Dermis microvascular lymphatic vessel endothelial cell (primary cell): ENCODE results near the gene NAT9. TPM values are rescaled to one million over a fixed set of nuclear protein-coding genes. Genes with fewer than 3 reads are reported as not detected.

Experiments used
- DNase-seq, 2 donors: peaks; one replicate each; pipeline versions ENCODE4 v3.0.0 to v3.0.0-alpha.2; 2010; ENCODE audit warnings: low read depth in 2 of 2
- total RNA-seq: library from RNA; depleted of rRNA; stranded (reverse); fragments of >200 nt; gene quantifications from 2 replicates; pipeline ENCODE4 v1.2.1, GENCODE V29; 2014

NAT9 gene
- total RNA-seq, 1 donor from 2014 or later: 17.7 TPM

GRCh38 chr17:74746376-74746775 lies 29.8 kb downstream of the NAT9 start:
- DNase-seq: no peak

GRCh38 chr17:74745548-74746177 lies 30.5 kb downstream of the NAT9 start:
- no peak for DNase-seq

DNA sequence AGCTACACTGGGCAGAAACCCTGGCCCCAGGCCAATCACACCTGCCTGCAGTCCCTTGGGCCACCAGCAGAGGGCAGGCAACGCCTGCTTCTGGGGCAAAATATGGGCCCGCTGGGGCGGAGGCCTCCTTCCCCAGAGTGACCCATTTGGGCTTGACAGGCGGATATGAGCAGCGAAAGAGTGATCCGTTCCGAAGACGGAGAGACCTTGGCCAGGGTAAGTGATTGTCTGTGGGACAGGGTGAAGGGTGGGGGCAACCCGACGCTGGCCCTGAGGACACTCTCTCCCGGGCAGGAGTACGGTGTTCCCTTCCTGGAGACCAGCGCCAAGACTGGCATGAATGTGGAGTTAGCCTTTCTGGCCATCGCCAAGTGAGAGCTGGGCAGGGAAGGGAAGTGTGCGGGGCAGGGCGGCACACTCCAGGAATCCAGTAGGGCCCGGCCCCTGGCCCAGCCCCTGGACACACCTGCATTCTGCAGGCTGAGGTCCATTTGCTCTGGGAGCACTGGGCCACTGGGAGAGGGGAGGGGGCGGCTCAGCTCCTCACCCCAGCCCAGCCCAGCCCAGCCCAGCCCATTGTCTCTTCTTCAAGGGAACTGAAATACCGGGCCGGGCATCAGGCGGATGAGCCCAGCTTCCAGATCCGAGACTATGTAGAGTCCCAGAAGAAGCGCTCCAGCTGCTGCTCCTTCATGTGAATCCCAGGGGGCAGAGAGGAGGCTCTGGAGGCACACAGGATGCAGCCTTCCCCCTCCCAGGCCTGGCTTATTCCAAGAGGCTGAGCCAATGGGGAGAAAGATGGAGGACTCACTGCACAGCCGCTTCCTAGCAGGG lies 31.2 kb downstream of the NAT9 start:
- DNase-seq: peak; percentile 27 to 62

GRCh38 chr17:74744349-74744713 lies 31.8 kb downstream of the NAT9 start:
- no peak for DNase-seq

GRCh38 chr17:74743755-74744154 lies 32.4 kb downstream of the NAT9 start:
- DNase-seq: no peak

DNA sequence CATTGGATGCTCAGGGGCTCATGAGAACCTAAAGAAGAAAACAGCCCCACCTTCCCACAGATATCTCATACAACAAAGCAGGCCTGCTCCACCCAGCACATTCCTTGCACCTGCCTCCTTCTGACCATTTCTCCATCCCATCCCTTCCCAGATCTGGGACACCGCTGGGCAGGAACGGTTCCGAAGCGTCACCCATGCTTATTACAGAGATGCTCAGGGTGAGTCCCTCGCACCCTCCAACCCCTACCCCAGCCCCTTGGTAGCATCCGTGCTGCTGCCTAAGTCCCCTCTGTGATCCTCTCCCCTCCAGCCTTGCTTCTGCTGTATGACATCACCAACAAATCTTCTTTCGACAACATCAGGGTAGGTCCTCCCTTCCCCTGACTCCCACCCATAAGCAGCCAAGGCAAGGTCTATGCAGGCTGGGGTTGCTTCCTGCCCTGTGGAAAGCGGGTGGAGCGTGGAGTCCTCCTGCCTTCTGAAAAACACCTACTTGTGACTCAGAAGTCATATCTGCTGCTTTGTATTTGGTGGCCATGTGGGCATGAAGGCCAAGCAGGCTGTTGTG lies 33.1 kb downstream of the NAT9 start:
- no peak for DNase-seq

- DNase-seq: peak in 1 of 2 donors; percentile 43
These were observed 34.0 kb downstream of the NAT9 start for GRCh38 chr17:74742153-74742515.

GRCh38 chr17:74740641-74741387 lies 35.3 kb downstream of the NAT9 start:
- no peak for DNase-seq

DNA sequence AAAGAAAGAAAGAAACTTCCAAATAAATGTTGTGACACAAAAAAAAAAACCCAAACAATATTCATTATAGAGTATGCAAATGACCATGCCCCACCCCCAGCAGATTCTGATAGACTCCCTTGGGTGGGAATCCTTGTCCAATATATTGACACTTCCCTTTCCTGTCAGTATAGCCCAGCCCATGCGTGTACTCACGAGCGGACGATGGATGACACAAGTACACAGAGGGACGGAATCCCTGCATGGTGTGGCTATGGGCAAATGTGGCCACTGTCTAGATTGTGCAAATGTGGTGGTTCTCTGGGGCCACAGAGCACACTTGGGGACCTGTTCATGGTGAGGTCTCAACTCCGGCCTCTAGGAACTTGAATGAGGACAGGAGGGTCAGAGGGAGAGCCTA lies 36.0 kb downstream of the NAT9 start:
- DNase-seq: no peak

- DNase-seq: no peak
These were observed 36.8 kb downstream of the NAT9 start for GRCh38 chr17:74739227-74739831.

DNA sequence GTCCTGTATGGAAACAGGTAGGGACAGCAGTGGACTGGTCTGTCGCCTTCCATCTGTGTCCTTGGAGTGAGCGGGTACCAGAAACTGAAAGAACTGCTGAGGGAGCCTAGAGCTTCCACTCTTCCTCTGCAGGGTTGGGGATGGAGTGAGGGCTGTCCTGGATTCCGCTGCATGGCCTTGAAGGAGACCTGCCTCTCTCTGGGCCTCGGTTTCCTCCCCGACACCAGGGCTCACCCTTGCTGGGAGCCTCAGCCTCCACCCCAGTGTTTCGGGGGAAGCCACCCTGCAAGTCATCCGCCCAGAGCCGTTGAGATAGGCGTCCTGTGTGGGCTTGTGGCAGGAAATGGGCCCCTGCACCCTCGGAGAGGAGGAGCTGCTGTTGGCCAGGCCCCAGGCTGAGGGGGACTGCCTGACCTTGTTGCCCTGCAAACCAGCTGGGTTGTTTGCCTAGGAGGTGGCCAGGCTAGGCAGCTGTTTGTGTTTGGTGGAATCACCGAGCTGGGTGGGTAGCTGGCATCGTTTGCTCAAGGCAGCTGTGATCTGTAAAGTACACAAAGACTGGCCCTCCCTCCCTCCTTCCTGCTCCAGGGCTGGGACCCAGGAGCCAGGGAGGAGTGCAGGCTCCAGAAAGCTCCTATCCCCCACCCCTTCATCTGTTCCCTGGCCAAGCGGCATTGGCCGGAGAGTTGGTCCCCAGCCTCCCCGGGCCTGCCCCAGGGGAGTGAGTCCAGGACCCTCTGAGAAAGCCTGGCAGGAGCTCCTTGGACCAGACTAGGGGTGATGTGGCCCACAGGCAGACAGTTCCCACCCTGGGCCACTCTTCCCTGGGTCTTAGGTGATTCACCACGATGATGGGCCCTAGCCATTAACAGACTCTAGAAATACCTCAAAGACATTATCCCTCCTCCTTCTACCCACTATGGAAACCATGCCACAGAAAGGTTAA lies 37.8 kb downstream of the NAT9 start:
- no peak for DNase-seq

- DNase-seq: no peak
These were observed 38.7 kb downstream of the NAT9 start for GRCh38 chr17:74737299-74738050.

GRCh38 chr17:74736513-74737298 lies 39.4 kb downstream of the NAT9 start, which contains the start of gene RAB37:
Gene RAB37 (plus strand): TSS chr17:74737256. CDS start chr17:74737273, 17 bp downstream.
- DNase-seq: no peak

DNA sequence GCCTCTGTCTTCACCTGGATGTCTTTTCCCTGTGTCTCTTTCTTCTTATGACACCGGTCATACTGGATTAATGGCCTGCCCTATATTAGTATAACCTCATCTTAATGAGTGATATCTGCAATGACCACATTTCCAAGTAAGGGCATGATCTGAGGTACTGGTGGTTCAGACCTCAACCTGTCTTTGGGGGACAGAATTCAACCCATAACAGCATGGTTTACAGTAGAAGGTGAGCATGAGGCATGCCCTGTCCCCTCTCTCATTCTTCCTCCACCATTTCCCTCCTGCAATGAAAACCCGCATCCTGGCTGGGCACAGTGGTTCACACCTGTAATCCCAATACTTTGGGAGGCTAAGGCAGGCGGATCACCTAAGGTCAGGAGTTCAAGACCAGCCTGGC lies 41.9 kb downstream of the NAT9 start:
- no peak for DNase-seq

DNA sequence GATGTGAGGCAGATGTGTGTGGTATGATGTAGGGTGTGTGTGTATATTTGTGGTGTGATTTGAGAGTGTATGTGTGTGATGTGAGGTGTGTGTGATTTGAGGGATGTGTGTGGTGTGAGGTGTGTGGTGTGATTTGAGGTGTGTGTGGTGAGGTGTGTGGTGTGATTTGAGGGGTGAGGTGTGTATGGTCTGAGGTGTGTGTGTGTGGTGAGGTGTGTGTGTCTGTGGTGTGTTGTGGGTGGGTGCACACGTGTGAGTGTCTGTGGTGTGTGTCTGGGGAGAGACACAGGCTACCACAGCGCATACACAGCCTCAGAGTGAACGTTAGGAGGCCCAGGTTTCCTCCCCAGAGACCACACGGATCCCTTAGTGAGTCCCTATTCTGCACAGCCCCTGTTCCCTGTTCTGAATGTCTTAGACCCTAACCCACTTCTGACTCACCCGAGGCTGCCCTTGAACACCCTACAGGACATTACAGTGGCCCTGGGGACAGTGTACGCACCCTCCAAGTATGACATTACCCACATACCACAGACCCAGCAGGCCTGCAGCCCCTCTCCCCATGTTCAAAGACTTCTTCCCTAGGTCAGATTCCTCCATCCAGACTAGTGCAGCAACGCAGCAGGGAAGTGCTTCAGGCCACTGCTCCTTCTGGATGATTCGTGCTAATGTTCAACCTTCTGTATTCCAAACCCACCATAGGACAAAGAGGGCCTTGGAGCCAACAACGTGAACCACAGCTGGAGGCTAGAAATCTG lies 42.6 kb downstream of the NAT9 start:
- no peak for DNase-seq

GRCh38 chr17:74732042-74732867 lies 43.9 kb downstream of the NAT9 start:
- no peak for DNase-seq

DNA sequence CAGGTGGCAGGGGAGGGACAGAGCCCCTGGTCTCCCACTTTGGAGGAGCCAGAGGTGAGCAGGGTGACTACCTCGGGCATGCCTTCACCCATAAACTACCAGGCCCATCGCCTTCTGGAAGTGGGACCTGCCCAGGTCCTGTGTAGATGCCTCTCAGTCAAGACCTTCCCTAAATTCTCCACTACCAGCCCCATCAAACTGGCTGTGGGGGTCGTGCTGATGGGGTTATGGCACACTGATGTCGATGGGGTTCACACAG lies 44.9 kb downstream of the NAT9 start:
- no peak for DNase-seq
